GM19438 (cell line): ENCODE data around the gene NEBL.
"Not testable (repeated sequence)": the region's sequence is repeated elsewhere in the genome, so short reads cannot be mapped to it uniquely, and the experiment has no call there.

Experiments used
- ATAC-seq: cut with Tn5 transposase; IDR thresholded peaks from one replicate; pipeline ENCODE4 v1.9.1; 2021; ENCODE audit warnings: low read depth; ENCODE audit not compliant: unreplicated experiment

NEBL gene, protein sequence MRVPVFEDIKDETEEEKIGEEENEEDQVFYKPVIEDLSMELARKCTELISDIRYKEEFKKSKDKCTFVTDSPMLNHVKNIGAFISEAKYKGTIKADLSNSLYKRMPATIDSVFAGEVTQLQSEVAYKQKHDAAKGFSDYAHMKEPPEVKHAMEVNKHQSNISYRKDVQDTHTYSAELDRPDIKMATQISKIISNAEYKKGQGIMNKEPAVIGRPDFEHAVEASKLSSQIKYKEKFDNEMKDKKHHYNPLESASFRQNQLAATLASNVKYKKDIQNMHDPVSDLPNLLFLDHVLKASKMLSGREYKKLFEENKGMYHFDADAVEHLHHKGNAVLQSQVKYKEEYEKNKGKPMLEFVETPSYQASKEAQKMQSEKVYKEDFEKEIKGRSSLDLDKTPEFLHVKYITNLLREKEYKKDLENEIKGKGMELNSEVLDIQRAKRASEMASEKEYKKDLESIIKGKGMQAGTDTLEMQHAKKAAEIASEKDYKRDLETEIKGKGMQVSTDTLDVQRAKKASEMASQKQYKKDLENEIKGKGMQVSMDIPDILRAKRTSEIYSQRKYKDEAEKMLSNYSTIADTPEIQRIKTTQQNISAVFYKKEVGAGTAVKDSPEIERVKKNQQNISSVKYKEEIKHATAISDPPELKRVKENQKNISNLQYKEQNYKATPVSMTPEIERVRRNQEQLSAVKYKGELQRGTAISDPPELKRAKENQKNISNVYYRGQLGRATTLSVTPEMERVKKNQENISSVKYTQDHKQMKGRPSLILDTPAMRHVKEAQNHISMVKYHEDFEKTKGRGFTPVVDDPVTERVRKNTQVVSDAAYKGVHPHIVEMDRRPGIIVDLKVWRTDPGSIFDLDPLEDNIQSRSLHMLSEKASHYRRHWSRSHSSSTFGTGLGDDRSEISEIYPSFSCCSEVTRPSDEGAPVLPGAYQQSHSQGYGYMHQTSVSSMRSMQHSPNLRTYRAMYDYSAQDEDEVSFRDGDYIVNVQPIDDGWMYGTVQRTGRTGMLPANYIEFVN

DNA sequence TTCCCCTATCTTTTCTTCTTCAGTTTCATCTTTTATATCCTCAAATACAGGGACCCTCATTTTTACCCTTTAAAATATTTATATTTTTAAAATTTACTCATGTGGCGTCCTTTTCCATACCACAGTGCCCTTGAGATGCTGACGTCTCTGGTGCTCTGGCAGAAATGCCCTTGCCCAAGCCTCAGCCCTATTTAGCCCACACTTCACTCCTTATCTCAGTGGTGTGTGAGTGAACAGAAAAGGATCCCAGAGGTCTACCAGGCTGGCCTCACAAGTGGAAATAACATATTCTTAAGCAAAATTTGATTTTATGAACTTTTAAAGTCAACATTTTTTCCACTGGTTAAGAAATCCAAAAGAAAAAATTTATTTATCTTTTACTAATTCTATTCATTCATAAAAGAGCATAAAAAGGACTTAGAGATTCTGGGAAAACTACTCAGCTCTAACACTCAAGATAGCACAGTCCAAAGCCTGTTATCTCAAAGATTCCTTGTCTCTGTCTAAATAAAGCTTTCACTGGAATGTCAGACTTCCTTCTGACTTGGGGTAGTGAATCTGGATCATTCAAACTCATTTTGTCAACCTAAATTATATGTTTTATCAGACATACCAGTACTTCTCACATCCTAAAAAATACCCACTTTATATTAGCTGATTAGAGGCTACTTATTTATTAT lies at the start of gene NEBL:
NEBL (minus strand) TSS at position 166 of the 680 bp plus-strand sequence; CDS start at position 60, 106 bp downstream.
- no peak for ATAC-seq

DNA sequence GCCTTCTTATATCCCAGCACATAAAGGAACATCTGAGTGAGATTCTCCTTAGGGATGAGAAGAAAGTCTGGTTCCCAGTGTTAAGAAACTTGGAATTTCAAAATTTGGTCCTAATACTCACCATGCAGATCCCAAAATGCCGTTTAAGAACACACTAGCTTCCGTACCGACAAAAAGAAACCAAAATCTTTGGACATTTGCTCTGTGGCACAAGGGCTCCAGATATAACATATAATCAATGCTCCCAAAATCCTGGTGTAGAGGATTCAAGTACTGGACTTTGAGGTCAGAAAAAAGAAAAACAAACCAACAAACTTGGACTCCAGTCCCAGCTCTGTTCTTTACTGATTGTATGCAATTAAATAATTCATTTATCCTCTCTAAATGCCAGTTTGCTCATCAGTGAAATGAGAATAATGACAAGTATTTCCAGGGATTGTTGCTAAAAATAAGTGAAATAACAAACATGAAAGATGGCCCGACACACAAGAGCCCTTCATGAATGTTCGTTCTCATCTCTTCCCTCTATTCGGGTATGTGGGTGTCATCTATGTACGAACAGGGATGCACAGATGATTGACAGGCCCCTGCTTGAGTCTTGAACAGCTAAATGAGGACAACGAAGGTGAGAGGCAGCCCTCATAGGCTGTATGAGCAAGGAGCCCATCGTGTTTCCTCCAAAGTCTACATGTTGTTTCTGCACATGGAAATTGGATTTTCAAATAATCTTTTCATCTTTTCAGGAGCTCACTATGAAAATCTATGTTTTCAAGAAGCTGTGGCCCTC lies 48.6 kb upstream of the NEBL start:
- no peak for ATAC-seq

DNA sequence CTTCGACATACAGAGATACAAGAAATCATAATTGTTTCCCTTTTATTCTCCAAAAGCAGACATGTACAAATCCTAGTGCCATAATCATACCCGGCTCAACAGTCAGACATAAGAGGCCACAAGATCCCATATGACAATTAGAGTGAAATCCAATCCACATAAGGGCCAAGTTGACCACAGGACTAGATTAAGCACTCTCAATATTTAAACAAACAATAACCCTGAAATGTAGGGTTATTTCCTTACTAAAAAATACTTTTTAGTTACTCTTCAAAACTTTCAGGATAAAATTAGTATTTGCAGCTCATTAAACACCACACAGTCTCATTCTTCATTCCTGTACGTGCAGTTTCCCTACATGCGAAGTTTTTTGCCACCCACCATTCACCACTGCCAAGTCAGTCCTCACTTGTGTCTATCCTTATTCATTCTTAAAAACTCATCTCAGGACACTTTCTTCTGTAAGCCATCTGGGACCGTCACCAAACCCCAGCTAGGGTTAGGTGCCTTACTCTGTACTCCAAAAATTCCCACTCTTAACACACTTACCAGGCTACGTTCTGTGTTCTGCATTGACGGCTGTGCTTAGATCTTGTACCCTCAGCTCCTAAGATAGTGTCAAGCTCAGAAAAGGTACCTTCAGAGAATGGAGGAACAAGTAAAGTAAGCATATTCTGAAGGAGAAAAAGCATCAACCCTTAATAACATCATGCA lies 47.8 kb upstream of the NEBL start:
- no peak for ATAC-seq

DNA sequence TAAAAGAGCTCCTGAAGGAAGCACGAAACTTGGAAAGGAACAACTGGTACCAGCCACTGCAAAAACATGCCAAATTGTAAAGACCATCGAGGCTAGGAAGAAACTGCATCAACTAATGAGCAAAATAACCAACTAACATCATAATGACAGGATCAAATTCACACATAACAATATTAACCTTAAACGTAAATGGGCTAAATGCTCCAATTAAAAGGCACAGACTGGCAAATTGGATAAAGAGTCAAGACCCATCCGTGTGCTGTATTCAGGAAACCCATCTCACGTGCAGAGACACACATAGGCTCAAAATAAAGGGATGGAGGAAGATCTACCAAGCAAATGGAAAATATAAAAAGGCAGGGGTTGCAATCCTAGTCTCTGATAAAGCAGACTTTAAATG lies 42.3 kb upstream of the NEBL start:
- not testable (repeated sequence) for ATAC-seq

DNA sequence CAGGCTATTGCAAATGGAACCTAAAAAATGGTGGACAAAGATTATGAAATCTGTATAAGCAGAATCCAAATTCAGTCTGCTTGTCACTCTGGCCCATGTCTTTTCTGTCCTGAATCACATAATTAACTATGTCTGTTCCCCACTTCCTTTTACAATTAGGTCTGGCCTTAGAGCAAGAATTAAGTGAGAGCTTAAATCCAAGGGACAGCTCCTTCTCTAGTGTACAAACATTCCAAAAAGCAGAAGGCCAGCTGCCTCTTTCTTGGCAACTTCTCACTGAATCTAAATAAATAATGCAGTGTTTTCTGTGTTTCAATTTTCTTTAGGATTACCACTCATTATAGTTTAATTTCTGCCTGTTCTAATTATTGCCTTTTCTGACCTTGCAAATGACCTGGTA lies 39.3 kb upstream of the NEBL start:
- no peak for ATAC-seq

DNA sequence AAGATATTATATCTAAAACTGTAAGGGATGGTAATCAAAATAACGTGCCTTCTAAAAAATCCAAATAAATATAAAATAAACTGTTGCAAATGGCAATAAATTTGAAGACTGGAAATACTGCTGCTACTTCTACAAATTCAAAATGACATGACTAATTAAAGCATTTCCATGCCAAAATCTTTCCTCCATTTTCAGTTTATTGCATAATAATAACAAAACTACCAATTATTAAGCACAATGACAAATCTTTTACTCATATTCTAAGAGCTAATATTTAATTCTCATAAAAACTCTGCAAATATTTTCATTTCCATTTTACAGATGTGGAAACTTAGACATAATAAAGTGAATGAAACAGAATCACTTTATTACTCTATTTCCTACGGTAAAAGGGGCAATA lies 38.8 kb upstream of the NEBL start:
- ATAC-seq: no peak

DNA sequence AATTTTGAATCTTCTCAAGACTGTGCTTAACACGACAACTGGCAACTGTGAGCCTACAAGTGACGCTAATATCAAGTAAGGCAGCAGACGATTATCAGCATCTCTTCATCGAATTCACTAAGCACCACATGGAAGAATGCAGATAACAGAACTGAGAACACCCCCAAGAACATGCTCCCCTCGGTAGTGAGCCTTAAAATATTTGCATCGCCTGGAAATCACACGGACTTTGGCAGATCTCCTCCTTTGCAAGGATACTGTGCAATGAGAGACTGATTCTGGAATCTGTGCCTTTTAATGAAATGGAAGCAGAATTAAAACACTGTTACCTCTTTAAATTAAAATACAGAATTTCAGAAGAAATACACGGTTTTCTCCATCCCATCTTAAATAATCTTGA lies 38.2 kb upstream of the NEBL start:
- no peak for ATAC-seq

DNA sequence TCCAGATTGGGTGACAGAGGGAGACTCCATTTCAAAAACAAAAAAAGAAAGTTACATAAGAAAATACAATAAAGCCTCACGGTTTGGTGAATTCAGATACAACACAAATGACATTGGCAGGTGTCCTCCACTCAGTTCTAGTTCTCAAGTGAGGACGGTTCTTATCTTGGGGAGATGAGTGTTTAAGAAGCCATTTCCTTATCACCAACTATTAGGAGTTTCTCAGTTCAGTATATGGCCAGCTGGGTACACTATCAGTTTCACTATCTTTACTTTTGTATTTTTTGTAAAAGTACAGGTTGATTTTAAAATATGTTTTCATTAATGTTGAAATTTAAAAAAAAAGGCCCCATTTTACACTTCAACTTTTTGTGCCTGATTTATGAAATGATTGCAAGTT lies 36.6 kb upstream of the NEBL start:
- no peak for ATAC-seq

DNA sequence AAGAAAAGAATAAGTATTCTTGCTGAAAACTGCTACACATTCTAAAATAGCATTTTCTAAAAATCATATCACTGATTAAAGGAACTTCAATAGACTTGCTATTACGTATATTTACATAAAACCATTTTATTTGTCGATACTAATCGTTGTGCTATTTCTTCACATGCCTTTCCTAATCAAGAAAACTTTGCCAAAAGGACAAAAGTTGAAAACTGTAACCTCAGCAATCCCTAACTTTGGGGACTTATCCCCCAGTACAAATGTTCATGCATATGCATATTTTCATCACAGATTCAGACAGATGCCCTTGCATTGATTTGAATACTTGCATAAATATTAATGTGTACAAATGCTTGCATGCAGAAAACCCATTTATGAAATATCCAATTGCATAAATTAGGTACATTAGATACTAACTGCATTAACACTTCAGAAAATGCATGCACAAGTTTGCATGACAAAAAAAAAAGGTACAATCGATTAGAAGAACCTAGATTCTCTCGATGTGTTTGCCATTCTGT lies 35.6 kb upstream of the NEBL start:
- ATAC-seq: no peak

DNA sequence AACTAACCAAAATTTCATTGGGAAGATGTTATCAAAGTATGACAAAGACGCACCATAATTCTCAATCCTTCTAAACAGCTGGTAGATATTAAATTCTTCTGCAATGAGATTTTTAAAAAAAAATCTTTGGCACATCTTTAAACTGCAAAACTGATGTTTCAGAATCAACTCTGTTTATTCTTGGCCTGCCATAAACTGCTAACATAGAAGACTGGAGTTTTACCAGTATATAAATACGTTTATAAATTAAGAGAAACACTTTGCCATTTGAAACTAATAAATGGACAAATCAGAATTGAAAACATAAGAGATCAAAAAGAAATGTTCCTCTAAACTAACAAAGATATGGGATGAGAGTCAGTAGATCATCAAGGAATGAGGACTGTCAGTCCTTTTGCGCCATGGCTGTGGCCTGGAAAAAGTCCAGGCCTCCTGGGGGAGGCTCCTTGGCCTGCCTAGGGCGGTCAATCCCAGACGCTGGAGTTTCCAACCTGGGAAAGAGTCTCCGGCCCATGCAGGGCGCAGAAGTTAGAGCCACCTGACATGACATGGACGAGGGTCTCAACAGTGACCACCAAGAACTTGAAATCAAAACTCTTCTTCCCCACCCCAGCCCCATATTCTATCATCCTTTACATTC lies 34.2 kb upstream of the NEBL start:
- ATAC-seq: no peak

DNA sequence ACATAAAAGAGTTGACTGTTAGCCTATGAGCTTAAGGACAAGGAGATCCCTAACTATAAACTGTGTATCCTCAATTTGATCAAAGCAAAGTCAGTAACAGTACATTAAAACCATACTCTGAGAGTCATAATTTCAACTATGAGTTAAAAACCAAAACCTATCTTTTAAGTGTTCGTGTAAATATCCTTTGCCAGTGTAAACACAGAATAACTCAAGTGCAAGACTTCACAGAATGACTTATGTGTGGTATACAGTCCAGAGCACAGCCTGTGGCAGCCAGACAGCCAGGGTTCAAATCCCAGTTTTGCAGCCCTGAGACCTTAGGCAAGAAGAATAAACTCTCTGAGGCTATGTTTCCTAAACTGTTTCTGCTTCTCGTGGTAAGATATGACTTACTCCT lies 30.3 kb upstream of the NEBL start:
- ATAC-seq: no peak

DNA sequence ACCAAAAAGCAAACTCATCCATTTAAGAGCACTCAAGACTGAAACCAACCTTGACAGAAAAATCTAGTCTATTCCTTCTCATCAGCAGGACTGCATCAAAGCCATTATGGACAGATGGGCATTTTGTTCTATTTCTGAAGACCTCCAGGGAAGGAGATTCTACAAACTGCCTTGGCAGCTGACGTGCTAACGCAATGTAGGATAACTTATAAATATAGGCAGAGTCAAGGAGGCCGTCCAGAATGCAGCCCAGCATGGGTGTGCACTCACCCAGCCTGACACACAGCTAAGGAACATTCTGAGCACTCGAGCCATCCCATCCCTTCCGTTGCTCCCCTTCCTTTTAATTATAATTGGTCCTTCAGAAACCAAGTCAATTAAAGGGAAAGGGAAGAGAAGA lies 25.3 kb upstream of the NEBL start:
- no peak for ATAC-seq

DNA sequence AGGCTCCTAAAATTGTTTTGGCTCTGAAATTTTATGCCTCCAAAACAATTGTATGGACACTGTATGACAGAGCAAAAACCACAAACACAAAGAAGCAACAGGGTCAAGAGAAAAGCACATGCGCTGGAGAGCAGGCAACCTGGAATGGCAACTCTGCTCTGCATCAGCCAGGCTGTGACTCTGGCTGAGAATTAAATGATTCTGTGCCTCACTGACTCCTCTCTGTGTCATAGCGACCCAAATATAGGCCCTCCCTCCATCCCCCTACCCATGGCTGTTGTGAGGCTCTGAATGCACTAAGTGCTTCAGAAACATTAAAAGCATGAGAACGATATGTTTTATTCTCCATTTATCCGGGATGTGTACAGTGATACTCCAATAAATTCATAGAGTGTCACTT lies 24.9 kb upstream of the NEBL start:
- no peak for ATAC-seq

DNA sequence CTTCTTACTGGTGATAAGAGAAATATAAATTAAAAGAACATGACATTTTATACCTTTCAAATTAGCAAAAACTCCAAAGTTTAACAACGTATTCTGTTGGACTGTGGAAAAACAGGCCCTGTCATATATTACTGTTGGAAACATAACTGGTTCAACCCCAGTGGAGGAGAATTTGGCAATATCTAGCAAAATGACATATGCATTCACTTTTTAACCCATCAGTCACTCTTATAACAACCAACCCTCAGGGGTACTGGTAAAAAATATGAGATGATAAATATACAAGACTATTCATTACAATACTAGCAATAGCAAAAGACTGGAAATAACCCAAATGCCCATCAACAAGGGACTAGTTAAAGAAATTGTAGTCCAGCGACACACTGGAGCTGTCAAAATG lies 22.9 kb upstream of the NEBL start:
- ATAC-seq: no peak

DNA sequence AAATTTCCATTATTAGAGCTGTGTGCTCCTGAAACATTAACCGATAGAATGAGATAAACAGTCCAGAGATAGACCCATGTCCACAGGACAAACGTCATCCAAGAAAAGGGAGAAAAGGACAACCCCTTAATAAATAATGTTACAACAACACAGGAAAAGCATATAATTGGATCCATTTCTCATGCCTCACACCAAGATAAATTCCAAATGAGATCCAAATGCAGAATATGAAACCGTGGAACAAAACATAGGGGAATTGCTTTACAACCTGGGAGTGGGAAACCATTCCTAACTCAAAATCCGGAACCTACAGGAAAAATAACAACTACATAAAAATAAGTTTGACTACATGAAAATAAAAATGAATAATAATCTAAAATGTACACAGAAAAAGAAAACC lies 22.4 kb upstream of the NEBL start:
- ATAC-seq: no peak

DNA sequence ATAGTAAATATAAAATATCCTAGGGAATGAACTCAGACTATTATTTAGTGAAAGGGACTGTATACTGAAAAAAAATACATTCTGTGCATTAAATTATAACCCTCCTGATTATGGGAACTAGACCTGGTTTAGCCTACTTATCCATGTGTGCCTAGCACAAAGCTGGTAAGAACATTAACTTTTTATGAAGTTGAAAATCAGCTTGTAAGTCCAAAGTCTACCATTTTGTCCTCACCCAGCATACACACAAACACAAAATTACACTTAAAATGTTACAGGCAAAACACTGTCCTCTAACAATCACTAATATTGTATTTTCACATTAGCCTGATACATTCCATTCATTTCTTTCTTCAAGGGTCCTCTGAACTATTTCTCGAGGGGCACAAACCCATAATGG lies 19.9 kb upstream of the NEBL start:
- no peak for ATAC-seq

DNA sequence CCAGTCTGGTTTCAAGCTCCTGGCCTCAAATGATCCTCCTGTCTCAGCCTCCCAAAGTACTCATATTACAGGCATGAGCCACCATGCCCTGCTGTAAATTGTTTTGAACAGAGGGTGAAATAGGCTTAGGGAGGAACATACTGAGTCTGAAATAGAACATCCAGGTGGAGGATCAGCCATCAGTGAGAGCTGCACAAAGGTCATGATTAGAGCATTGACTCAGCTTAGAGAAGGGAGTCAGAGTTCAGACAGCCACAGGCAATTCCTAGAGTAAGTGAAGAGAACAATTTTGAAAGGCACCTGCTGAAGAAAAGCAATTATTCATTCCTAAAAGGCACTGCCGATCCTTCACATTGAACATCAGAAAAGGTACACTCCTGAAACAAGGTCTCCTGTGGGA lies 15.9 kb upstream of the NEBL start:
- no peak for ATAC-seq

DNA sequence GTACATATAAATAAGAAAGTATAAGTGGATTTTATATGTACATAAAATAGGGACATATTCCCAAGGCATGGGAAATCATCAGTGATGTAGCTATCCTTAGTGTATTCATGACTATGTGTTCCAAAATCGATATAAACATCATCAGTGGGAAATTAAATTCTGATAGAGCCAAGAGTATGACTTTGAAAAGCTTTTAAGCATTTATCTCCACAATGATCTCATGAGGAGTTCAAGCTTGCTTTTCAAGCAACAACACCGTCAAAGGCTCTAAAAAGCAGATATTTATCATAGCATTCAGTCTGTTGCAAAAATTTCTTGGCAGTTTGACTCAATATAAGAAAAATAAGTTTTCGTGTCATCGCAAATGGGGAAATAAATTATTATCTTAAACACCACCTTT lies 14.5 kb upstream of the NEBL start:
- no peak for ATAC-seq

DNA sequence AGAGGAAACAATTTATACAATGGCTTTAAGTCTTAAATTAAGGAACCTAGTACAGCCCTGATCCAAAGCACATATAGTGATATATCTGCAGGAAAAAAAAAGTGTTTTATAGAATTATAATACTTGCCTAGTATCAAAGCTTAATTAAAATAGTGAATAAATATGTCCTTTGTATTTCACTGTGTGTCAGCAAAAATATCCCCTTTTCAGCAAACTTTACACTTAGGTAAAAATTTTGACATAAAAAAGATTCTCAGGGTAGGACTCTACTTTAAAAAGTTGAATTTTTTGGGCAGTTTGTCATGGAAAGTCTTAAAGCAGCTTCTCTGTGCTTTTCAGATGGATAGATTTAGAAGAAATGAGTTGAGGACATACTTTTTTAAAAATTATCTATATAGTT lies 12.7 kb upstream of the NEBL start:
- no peak for ATAC-seq
